Posterior cingulate gyrus (tissue), 11 donors: Measurements from ENCODE around the gene CCDC9B.

Experiments used
- DNase-seq, 10 donors: peaks; one replicate each; pipeline versions ENCODE4 v3.0.0 to v3.0.0-alpha.2; 2020 to 2021; ENCODE audit warnings: mixed read lengths in 3 of 10
- intact Hi-C: fragments of 100-400 bp; cut with DNase I; formaldehyde crosslinking; loops from one replicate; pipeline ENCODE4 v1.15.1; 2023

CCDC9B gene

GRCh38 chr15:40334941-40335795 is 5.6 kb downstream of the CCDC9B start:
- intact Hi-C loops, result no loop called here
- DNase-seq, result peak in 2 of 10 donors; percentile 61 to 84

GRCh38 chr15:40334541-40334940 is 6.2 kb downstream of the CCDC9B start:
- DNase-seq, result peak in 2 of 10 donors; percentile 66 to 77
- intact Hi-C loops, result no loop called here

GRCh38 chr15:40333922-40334492 is 6.7 kb downstream of the CCDC9B start:
- DNase-seq, result peak in 4 of 10 donors; percentile 20 to 89 (median 55)
- intact Hi-C loops, result no loop called here

DNA sequence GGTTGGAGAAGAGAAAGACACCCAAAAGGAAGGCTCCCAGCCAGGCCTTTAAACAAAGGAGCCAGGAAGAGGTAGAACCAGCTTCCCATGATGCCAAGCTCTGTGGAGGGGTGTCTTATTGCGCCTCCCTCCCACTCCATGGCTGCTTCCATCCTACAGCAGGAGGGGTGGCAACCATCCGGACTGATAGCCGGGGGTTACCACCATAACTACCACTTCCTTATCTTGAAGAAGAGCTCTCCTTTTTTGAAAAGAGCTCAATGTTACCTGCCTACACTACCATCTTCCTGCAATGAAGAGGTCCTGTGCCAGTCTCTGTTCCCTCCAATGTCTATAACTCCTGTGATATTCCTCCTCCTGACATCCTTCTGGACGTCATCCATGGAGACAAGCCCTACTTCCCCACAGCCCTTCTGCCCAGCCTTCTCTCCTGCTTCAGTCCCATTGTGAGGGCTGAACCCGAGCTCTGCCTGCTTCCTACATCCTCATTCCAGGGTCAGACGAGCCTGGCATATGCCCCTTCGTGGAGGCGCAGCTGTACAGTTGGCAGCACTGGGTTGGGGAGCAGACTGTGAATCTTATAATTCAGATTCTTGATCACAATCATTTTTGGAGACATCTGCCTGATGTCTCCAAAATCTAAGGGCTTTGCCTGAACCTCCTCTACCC is 8.5 kb downstream of the CCDC9B start:
- intact Hi-C loops, result no loop called here
- DNase-seq, result peak in 1 of 10 donors; percentile 20

DNA sequence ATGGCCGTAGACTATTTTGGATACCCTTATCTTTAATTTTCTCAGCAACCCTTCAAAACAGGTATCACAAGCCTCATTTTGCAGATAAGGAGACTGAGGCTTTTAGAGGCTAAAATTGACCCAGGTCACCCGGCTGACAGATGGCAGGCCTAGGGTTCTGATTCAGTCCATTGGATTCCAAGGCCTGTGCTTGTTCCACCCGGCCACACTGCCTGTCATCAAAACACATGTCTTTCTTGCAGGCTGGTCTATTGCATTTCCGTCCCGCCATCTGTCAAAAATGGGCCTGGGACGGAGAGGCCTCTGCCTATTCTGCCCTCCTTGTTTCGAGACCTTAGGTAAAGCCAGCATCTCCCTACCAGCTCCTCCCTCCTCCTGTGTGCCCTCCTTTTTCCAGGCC is 9.1 kb downstream of the CCDC9B start:
- peak in 1 of 10 donors; percentile 35 for DNase-seq
- intact Hi-C loops, result no loop called here

GRCh38 chr15:40331026-40331425 is 9.7 kb downstream of the CCDC9B start:
- intact Hi-C loops, result no loop called here
- DNase-seq, result peak in 2 of 10 donors; percentile 10 to 37

- DNase-seq, result peak in 2 of 10 donors; percentile 14 to 62
- intact Hi-C loops, result no loop called here
Measured at GRCh38 chr15:40330368-40330836, 10.3 kb downstream of the CCDC9B start.

DNA sequence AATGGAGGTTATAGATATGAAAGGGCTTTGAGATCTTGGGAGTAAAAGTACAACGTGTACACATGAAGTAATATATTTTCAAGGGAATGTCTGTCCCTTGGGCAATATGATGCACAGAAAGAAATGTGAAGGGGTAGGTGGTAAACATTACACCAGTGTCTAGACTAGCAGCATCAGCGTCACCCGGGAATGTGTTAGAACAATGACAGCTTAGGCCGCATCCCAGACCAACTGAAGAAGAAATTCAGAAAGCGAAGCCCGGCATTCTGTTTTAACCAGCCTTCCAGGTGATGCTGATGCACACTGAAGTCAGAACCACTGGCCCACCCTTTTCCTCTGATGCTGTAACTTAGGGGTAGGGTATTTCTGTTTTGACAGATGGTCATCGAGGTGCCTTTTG is 10.9 kb downstream of the CCDC9B start:
- intact Hi-C loops, result no loop called here
- peak in 1 of 10 donors; percentile 39 for DNase-seq

DNA sequence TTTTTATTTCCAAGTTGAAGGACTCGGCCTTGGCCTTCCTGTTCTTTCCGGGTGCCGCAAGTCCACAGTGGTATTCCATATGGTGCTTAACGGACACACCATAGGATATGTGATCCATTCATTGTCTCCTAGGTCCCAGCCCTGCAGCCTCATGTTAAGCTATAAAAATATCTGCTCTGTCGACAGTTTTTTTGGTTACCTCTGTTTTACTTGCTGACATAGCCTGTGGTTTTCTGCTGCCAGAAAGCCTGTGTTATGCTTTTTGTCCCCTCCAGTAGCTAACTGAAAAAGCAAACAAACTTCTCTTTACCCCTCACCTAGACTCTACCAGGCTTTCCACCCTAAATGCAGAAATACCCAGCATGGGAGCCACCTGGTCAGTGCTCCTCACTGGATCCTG is 12.0 kb downstream of the CCDC9B start:
- intact Hi-C loops, result no loop called here

GRCh38 chr15:40328176-40328575 is 12.6 kb downstream of the CCDC9B start:
- no peak for DNase-seq
- intact Hi-C loops, result no loop called here

More for the DNA sequence above, 12.0 kb downstream of the CCDC9B start:
- no peak for DNase-seq

DNA sequence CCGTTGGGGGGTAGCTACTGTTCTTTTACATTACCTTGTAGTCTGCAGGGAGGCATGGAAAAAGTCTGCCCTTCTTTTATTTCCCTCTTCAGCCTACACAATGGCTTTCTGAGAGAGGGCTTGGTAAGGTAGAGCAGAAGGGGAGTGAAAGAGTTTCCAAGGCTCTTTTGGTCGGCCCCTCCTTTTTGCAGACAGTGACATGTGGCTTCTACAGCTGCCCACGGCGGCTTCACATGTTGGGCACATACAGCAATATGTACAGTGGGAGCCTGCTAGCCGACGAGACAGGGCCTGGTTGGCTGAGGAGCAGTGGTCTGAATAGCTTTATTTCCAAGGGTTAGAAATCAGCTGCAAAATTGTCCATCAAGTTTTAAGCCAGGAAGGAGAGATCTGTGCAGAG is 13.3 kb downstream of the CCDC9B start:
- intact Hi-C loops, result no loop called here
- peak in 2 of 10 donors; percentile 68 to 77 for DNase-seq

- intact Hi-C loops, result no loop called here
Measured at GRCh38 chr15:40325700-40326099, 15.0 kb downstream of the CCDC9B start.

DNA sequence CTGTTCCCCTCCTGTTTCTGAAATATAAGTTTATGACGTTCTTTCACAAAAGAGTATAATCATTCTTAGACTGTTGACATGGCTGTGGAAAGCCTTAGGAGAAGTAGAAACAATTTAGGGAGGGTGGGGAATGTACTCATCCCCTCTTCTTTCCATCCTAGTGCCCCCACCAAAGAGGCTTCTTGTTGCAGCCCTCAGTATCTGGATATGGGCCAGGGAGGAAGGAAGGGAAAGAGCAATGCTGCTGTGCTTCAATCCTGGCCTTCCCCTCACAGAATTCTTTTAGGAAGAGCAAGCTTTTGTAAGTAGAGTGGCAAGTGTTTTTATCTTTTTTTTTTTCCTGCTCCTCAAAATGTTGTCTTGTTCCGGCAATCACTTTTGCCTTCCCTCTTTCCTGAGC is 15.6 kb downstream of the CCDC9B start:
- DNase-seq, result peak in 1 of 10 donors; percentile 8
- intact Hi-C loops, result no loop called here

More at GRCh38 chr15:40325700-40326099, 15.0 kb downstream of the CCDC9B start:
- no peak for DNase-seq

GRCh38 chr15:40323953-40324937 is 16.5 kb downstream of the CCDC9B start:
- peak in 2 of 10 donors; percentile 73 to 85 for DNase-seq
- intact Hi-C loops, result loop anchor here (1.0 to 5.0 kb wide), 3 partner anchors 15 to 98 kb away; no protein-coding TSS in a partner anchor

DNA sequence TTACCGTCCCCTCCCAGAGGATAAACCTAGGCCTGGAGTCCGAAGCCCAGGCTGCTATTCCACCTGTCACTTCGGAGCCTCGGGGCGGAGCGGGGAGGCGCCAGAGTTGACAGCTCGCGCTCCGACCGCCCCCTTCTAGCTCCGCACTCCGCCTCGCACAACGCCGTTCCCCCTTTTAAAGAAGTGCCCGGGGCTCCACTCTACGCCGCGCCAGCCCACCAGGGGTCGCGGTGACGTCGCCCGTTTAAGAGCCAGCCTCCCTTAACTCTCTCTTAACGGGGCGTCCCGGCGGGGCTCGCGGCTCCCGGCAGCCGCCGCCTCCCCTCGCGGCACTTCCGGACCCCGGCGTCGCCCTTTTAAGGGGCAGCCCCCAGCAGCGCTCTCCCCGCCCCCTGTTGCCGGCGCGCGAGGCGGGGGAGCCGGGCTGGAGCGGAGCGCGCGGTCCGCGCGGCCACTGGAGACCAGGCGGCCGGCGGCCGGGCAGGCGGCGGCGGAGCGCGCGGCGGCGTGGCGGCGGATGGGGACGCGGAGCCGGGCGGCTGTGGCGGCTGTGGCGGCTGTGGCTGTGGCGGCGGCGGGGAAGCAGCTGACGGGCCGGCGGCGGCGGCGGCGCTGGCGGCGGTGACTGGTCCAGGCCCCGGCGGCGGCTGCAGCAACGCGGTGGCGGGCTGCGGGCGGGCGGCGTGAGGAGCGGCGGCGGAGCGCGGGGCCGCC is 17.3 kb downstream of the CCDC9B start, which contains the start of gene INAFM2:
Gene INAFM2 (plus strand): TSS at position 454 of the 714 bp plus-strand sequence. CDS start 364 bp downstream, outside the sequence.
- intact Hi-C loops, result loop anchor here (1.0 to 5.0 kb wide), 3 partner anchors 15 to 99 kb away; no protein-coding TSS in a partner anchor
- peak; percentile 67 to 97 (median 85) for DNase-seq

GRCh38 chr15:40322531-40323238 is 18.1 kb downstream of the CCDC9B start:
- intact Hi-C loops, result loop anchor here (1.0 to 5.0 kb wide), 3 partner anchors 16 to 100 kb away; no protein-coding TSS in a partner anchor
- peak in 2 of 10 donors; percentile 74 to 83 for DNase-seq

GRCh38 chr15:40320931-40321371 is 19.8 kb downstream of the CCDC9B start:
- intact Hi-C loops, result loop anchor here (5.0 kb wide), 1 partner anchor 46 kb away; no protein-coding TSS in a partner anchor
- peak in 5 of 10 donors; percentile 57 to 74 (median 63) for DNase-seq

DNA sequence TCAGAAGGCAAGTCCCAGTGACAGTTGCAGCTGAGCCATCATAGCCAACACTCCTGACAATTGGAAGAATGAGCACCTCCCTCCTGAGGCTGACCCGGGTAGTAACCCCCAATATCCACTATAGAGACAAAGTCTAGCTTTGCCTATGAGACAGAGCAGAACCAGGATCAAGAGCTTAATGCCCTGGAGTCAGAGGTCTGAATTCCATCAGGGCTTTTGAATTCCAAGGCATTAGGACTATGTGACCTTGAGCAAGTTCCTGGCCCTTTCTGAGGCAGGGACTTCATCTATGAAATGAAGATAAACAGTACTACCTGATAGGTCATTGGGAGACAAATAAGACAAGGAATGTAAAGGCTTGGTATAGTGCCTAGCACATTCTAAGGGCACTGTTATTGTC is 20.3 kb downstream of the CCDC9B start:
- intact Hi-C loops, result loop anchor here (5.0 kb wide), 1 partner anchor 47 kb away; no protein-coding TSS in a partner anchor
- DNase-seq, result peak in 2 of 10 donors; percentile 11 to 45
